GM19438 (cell line): ENCODE measurements around the gene TANGO6.
"Not testable (repeated sequence)": the region's sequence is repeated elsewhere in the genome, so short reads cannot be mapped to it uniquely, and the experiment has no call there.

Experiments used
- ATAC-seq: cut with Tn5 transposase; IDR thresholded peaks from one replicate; pipeline ENCODE4 v1.9.1; 2021; ENCODE audit warnings: low read depth; ENCODE audit not compliant: unreplicated experiment

The TANGO6 gene

DNA sequence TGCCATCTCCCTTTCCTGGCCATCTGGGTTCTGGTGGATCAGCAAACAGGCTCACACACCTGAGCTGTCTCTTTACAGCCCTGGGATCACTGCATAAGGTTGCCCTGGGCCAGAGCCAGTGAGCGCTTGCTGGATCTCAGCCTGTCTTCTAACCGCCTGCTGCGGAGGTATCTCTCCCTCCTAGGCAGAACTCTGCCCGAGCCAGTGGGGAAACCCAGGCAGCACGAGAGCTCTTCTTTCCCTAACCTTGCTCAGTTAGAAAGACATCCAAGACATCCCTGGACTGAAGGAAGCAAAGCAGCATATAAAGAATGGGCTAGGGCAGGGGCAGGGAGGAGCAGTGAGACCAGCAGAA, 268.5 kb downstream of the TANGO6 start:
- no peak for ATAC-seq

DNA sequence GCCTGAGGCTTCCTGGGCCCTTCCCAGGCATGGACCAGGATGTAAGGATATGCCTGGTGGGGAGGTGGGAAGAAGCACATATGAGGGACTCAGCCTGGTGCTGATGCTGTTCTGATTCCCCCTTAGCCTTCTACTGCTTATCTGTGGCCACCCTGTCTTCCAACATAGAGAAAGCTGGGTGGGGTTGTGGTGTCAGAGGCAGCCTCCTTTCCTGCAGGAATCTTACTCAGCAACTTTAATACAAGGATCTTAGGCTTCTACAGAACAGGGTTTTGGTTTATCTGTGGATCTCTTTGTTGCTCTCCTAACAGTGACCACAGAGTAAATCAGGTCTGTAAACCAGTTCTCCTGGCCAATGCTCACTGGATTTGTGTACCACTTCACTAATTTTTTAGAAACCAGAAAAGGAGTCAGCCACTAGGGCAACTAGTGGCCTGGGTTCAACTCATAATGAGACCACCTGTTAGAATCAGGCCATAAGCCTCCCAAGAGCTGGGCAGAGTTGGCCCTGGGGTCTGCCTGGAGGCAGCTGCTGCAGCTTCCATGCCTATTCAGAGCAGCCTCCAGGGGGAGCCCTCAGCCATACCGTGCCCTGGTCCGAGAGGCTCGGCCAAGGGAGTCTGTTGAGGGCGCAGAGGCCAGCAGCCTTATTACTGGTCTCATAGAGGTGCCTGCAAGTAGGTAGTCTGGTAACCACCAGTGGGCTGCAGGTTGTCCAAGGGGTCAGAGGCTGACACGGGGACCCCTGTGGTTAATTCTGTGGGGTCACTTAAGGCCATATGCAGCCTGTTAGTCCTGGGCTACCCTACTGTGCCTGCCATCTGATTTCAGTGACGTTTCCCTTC, 269.2 kb downstream of the TANGO6 start:
- ATAC-seq = no peak

DNA sequence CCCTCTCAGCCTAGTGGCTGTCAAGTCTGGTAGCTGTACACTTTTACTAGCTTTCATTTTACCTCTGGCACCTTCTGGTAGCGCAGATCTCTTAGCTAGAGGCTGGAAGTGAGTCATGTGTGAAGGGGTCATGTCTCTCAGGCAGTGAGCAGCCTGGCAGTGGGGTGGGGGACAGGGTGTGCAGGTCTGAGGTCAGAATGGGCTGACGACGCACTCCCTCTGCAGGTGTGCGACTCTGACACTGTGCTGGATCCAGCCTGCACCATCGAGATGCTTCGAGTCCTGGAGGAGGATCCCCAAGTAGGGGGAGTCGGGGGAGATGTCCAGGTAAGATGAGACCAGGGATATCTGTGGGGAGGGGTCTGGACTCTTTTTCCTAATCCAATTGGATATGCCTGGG, 269.9 kb downstream of the TANGO6 start:
- ATAC-seq = no peak

DNA sequence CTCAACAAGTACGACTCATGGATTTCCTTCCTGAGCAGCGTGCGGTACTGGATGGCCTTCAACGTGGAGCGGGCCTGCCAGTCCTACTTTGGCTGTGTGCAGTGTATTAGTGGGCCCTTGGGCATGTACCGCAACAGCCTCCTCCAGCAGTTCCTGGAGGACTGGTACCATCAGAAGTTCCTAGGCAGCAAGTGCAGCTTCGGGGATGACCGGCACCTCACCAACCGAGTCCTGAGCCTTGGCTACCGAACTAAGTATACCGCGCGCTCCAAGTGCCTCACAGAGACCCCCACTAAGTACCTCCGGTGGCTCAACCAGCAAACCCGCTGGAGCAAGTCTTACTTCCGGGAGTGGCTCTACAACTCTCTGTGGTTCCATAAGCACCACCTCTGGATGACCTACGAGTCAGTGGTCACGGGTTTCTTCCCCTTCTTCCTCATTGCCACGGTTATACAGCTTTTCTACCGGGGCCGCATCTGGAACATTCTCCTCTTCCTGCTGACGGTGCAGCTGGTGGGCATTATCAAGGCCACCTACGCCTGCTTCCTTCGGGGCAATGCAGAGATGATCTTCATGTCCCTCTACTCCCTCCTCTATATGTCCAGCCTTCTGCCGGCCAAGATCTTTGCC, 271.1 kb downstream of the TANGO6 start:
- no peak for ATAC-seq

DNA sequence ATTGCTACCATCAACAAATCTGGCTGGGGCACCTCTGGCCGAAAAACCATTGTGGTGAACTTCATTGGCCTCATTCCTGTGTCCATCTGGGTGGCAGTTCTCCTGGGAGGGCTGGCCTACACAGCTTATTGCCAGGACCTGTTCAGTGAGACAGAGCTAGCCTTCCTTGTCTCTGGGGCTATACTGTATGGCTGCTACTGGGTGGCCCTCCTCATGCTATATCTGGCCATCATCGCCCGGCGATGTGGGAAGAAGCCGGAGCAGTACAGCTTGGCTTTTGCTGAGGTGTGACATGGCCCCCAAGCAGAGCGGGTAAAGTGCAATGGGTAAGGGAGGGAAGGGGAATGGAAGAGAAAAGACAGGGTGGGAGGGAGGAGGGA, 271.6 kb downstream of the TANGO6 start:
- ATAC-seq = no peak

DNA sequence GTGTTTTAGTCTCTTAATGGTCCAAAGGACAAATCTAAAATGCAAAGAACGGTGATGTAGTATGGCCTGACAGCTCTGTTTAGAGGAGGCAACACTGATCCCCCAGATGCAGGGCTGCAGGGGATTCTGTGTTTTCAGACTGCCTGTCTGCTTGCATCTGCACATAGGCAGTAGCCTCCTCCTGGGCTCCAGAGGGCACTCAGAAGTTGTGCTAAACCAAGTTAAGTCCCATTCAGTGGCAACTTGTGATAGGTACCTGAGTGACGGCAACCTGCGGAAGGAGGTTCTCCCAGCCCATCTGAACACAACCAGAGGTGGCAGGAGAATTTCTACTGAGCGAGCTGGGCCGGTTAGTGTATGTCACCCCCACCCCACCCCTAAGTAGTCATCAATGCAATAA, 272.0 kb downstream of the TANGO6 start:
- no peak for ATAC-seq

DNA sequence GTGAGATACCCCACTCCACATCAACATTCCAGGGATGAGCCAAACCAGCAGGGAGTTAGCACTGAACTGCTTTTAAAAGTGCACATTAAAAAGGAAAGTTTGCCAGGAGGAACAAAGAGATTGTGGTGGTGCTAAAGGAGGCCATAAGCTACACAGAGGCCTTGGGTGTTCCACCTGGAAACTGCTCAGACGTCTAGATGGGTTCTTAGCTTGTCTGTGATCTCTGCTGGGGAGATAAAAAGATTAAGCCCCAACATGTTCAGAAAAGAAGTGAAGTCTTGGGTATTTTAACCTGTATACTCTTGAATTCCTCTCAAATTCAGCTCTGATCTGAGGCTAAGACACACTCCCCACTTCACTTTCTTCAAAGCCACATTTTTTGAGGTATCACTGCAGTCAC, 272.5 kb downstream of the TANGO6 start:
- ATAC-seq = no peak

DNA sequence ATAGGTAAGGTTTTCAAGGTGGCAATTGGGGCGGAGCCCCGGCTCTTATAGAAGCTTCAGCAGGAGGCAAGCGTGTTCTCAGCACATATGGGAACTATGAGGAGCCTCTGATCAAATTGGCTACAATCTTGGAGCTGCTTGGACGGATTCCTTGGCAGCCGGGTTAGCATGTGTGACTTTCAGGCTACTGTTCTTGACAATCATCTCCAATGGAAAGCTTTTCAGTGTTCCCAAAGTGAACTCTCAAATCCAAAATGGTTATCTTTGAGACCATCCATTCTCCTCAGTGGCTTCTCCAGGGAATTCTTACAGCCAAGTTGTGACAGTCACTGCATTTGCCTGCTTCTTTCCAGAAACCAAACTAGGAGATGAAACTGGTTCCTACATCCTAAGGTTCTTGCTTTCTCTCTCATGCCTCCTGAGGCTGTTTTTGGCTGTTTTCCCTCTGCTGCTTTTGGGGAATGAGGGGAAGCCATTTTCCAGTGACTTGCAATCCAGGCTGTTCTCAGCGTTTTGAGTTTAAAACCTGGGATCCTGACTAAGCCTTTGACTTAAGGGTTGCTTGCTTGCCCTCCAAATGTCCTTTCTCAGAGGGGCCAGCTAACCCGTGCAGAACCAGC, 273.0 kb downstream of the TANGO6 start:
- ATAC-seq = no peak

DNA sequence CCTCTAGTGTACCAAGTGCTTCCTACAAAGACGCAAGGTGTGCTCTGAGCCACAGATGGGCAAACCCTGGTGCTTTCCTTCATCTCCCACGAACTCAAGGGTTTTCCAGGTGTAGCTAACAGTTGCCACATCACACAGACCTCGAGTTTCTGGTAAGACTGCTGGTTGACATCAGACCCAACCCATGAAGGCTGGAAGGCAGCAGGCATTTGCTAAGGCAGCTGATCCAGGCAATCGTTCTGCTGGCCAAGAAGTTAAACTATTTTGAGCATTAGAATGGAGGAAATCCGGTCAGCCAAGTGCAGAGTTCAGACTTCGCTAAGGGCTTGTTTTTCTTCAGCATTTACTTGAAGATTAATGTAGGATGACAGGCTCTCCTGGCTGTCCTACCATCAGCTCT, 273.6 kb downstream of the TANGO6 start:
- no peak for ATAC-seq

DNA sequence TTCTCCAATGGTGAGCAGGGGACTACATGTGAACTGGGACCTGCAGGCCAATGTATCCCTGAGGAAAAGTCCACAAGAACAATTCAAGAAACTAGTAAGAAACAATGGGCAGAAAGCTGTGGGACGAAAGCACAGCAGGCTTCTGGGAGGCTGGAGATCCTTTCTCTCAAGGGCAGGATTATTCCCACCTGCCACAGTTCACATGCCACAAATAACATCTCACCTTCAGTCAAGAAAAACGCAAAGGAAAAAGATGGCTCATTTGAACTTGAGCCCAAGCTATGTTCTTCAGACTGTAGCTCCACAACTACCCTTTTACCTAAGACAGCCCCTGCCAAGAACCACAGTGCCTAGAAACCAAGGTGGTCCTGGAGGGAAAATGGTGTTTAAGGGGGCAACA, 275.1 kb downstream of the TANGO6 start:
- no peak for ATAC-seq

DNA sequence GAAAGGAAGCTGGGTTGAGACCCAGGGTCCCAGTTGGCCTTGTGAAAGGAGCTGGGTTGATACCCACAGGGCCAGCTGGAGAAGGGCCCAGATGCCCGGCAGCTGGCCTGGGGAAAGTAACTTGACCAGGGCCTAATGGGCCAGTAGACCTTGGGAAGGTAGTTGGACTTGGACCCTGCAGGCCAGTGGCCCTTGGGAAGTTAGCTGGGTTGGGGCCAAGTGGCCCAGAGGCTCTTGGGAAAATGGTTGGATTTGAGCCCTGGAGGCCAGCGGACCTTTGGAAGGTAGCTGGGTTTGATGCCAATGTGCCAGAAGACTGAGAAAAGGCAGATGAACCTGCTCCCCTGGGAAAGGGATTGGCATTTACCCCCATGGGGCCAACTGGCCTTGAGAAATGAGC, 275.7 kb downstream of the TANGO6 start:
- no peak for ATAC-seq

DNA sequence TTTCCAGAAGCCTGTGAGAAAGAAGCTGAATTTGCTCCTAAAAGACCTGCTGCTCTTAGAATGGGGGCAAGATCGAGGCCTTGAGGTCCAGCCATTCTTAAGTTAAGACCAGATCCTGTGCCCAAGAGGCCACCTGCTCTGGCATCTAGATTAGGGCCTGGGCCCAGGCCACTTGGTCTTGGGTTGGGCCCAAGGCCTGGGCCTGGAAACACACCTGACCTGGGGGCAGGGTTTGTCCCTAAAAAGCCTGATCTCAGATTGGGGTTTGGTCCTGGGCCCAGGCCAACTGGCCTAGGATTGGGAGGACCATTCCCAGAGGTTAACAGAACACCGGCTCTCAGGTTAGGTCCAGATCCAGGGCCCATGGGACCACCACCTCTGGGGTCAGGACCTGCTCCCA, 276.2 kb downstream of the TANGO6 start:
- ATAC-seq = no peak

DNA sequence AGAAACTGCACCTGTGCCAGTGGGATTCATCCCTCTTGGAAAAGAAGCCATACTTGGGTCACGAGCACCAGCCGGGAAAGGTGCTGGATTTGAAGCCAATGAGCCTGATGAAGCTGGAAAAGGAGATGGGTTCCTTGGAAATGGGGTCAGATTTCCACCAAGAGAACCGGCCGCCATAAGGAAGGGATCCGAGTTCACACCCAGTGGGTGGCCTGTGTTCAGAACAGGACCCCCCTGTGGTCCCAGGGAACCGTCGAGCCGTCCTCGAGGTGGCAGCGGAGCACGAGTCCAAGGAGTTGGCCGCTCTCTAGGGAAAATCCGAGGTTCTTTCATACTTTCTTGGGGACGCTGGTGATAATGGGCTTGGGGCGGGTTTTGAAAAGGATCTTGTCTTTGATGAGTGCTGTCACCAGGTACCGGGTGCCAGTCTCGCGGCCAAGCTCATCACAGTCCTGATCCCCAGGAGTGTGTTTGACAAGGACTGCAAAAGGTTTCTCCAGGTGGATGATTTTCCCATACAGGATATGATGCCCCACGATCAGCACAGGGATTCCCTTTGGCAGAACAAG, 276.8 kb downstream of the TANGO6 start:
- no peak for ATAC-seq

DNA sequence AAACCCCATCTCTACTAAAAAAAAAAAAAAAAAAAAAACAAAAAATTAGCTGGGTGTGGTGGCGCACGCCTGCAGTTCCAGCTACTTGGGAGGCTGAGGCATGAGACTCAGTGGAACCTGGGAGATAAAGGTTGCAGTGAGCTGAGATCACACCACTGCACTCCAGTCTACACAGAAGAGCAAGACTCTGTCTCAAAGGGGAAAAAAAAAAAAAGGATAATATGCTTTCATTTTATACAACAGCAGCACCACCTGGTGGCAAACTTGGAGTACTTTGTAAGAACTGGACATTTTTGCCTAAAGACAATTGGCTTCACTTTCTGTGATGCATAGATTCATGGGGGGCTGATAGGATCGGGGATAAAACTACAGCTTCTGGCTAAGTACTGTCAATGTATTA, 280.6 kb downstream of the TANGO6 start:
- no peak for ATAC-seq

DNA sequence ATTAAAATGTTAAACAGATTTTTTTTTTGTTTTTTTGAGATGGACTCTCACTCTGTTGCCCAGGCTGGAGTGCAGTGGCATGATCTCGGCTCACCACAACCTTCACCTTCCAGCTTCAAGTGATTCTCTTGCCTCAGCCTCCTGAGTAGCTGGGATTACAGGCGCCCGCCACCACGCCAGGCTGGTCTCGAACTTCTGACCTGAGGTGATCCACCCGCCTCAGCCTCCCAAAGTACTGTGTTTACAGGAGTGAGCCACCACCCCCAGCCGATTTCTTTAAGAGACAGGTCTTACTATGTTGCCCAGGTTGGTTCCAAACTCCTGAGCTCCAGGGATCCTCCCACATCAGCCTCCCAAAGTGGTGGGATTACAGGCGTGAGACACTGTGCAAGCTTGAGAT, 281.1 kb downstream of the TANGO6 start:
- not testable (repeated sequence) for ATAC-seq

DNA sequence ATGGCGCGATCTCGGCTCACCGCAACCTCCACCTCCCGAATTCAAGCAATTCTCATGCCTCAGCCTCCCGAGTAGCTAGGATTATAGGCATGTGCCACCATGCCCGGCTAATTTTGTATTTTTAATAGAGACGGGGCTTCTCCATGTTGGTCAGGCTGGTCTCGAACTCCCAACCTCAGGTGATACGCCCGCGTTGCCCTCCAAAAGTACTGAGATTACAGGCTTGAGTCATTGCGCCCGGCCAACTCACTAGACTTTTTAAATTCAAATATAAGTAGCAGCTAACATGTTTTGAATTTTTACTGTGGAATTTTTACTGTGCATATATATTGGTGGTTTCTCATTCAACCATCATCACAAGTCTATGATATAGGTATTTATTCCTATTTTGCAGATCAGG, 281.6 kb downstream of the TANGO6 start:
- not testable (repeated sequence) for ATAC-seq

DNA sequence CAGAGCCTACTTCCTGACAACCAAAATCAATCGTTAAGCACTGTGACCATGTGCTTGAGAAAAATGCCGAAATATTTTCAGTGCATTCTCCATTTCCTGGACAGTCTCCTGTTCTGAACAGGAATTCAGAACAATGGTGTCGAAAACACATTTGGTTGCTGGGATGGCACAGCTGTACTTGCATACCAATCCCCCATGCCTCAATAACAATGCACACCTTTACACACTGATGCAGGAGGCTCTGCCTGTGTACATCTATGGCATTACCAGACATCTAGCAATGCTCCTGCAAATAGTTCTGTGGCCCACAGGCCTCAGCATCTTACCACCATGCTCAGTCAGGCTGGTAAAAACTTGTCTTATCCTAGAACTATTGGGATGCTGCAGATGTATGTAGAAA, 282.9 kb downstream of the TANGO6 start:
- ATAC-seq = no peak

DNA sequence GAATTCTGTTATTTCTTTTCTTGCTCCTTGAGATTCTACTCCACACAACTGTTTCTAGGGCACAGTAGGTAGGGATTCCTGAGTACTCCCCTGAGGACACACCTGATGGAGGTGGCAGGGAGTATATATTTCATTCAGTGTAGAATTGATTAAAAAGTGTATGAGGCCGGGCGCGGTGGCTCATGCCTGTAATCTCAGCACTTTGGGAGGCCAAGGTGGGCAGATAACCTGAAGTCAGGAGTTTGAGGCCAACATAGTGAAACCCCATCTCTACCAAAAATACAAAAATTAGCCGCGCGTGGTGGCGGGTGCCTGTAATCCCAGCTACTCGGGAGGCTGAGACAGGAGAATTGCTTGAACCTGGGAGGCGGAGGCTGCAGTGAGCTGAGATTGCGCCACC, 283.5 kb downstream of the TANGO6 start:
- ATAC-seq = not testable (repeated sequence)

DNA sequence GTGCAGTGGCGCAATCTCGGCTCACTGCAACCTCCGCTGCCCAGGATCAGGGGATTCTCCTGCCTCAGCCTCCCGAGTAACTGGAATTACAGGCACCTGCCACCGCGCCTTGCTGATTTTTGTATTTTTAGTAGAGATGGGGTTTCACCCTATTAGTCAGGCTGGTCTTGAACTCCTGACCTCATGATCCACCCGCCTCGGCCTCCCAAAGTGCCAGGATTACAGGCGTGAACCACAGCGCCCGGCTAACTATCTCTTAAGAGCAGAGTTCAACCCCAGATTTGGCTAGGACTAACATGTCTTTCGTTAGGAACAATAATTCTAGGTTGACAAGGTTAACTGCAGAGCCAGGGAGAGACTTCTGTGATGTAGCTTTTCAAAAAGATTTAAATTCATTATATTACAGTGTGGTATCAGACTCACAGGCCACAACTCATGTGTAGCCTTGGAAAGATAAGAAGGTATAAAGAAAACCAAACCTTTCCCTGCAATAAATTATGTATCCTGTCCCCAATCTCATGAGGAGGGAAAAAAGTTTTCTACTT, 284.7 kb downstream of the TANGO6 start:
- no peak for ATAC-seq

DNA sequence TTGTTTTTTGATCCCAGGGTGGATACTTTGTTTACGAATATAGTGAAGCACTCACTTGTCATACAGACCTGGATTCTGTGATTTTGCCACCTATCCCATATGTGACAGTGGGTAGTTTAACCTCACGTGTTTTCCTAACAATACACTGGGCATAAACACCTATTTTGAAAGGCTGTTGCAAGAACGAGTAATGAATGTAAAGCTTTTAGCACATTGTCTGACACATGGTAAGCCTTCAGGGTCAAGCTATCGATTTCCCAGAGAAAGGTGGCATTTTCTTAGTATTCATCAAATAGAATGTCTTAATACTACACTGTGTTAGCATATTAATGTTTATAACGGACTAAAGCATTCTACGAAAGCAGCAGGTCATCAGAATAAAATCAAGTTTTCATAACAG, 287.1 kb downstream of the TANGO6 start:
- no peak for ATAC-seq

DNA sequence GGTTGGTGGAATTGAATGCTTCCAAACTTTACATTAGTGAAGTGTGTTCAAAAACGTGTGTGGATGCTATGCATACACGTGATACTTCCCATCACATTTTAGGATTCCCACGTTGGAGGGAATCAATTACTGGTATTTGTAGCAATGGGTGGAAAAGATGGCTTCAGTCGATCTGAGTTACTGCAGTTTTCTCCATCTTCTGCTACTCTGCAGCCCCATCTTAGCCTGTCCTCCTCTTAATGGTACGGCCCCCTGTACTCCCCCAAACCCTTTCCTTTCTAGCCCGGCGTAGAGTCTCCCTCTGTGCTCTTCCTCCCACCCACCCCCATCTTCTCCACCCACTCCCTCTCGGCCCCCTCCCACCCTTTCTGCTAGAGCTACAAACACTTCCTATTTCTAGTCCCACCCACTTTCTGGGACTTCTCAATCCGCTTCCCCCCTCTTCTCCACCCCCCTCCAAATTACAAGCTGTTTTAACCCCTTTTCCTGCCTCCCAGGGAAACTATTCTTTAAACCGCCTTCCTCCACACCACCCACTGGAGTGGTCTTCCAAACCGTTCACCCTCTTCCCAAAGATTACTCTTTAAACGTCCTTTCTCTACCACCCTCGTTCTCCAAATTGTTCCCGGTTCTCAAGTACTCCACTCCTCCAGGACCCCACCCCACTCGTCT, 288.0 kb downstream of the TANGO6 start:
- no peak for ATAC-seq
